HepG2 (cell line): Measurements from ENCODE around the gene WDSUB1. TPM values are rescaled to one million over a fixed set of nuclear protein-coding genes. Genes with fewer than 3 reads are reported as not detected.

Source experiments
- ATF2 ChIP-seq: sonication (generic); formaldehyde crosslinking; IDR thresholded peaks from 2 replicates; pipeline ENCODE4 v1.4.0; 2020; ENCODE audit warnings: missing genetic modification reagents
- ATF3 ChIP-seq: sonication (generic); formaldehyde crosslinking; IDR thresholded peaks from 2 replicates; pipeline ENCODE4 v1.4.0; 2020; ENCODE audit warnings: missing genetic modification reagents
- FOXO1 ChIP-seq: sonication (generic); formaldehyde crosslinking; IDR thresholded peaks from 2 replicates; pipeline ENCODE4 v1.4.0; 2020; ENCODE audit warnings: missing genetic modification reagents
- KMT2B ChIP-seq: IDR thresholded peaks from 2 replicates; pipeline ENCODE4 v1.6.1; 2016; ENCODE audit warnings: missing genetic modification reagents, missing compliant biosample characterization
- LBX2 ChIP-seq: sonication (generic); formaldehyde crosslinking; IDR thresholded peaks from 2 replicates; pipeline ENCODE4 v1.5.0; 2020; ENCODE audit warnings: missing genetic modification reagents, mild to moderate bottlenecking, borderline replicate concordance
- POGZ ChIP-seq: sonication (generic); formaldehyde crosslinking; IDR thresholded peaks from 2 replicates; pipeline ENCODE4 v1.4.0; 2020; ENCODE audit warnings: mild to moderate bottlenecking, missing genetic modification reagents
- SKI ChIP-seq: fragments of 450-650 bp; IDR thresholded peaks from one replicate; pipeline ENCODE4 v1.6.1; 2018; ENCODE audit warnings: mild to moderate bottlenecking; ENCODE audit not compliant: partially characterized antibody
- SRSF1 ChIP-seq: fragments of 200-400 bp; formaldehyde crosslinking; optimal IDR thresholded peaks from 2 replicates; pipeline ENCODE3; 2017; ENCODE audit warnings: mild to moderate bottlenecking, low read depth, low read length, moderate library complexity
- TEAD2 ChIP-seq: sonication (generic); formaldehyde crosslinking; IDR thresholded peaks from 2 replicates; pipeline ENCODE4 v1.9.0; 2021; ENCODE audit warnings: missing genetic modification reagents
- THAP7 ChIP-seq: sonication (generic); formaldehyde crosslinking; IDR thresholded peaks from 2 replicates; pipeline ENCODE4 v1.8.1; 2023; ENCODE audit warnings: mild to moderate bottlenecking, missing genetic modification reagents
- ZBTB39 ChIP-seq: sonication (generic); formaldehyde crosslinking; IDR thresholded peaks from 2 replicates; pipeline ENCODE4 v1.5.0; 2020; ENCODE audit warnings: missing genetic modification reagents
- ZMAT3 ChIP-seq: sonication (generic); formaldehyde crosslinking; conservative IDR thresholded peaks from 2 replicates; pipeline ENCODE4 v1.7.0; 2021; ENCODE audit warnings: missing genetic modification reagents
- ZMYM3 ChIP-seq: sonication (generic); formaldehyde crosslinking; IDR thresholded peaks from 2 replicates; pipeline ENCODE4 v1.5.1; 2020; ENCODE audit warnings: mild to moderate bottlenecking, missing genetic modification reagents
- ZNF318 ChIP-seq: sonication (generic); formaldehyde crosslinking; IDR thresholded peaks from 2 replicates; pipeline ENCODE4 v1.4.0; 2020; ENCODE audit warnings: mild to moderate bottlenecking, missing genetic modification reagents
- ZNF598 ChIP-seq: sonication (generic); formaldehyde crosslinking; IDR thresholded peaks from 2 replicates; pipeline ENCODE4 v1.5.1; 2020; ENCODE audit warnings: mild to moderate bottlenecking, missing genetic modification reagents, borderline replicate concordance
- ZSCAN29 ChIP-seq: sonication (generic); formaldehyde crosslinking; conservative IDR thresholded peaks from 2 replicates; pipeline ENCODE4 v1.4.0; 2020; ENCODE audit warnings: mild to moderate bottlenecking, missing genetic modification reagents
- polyA plus RNA-seq, 8 experiments: library from polyadenylated mRNA; depleted of rRNA in 3 of 8; stranded (reverse) in 7 of 8; unstranded in 1 of 8; fragments of >200 nt; fragmentation: Illumina TruSeq in 4 of 8; extraction: Trizol in 4 of 8; gene quantifications; 2 replicates each; pipeline versions ENCODE4 v1.2.1 to v1.2.3, GENCODE V29; 2011 to 2016; ENCODE audit warnings: low read depth in 4 of 8, missing spikeins in 1 of 8, mixed read lengths in 1 of 8; ENCODE audit not compliant: insufficient read depth in 1 of 8
- total RNA-seq, 5 experiments: library from RNA; depleted of rRNA; stranded (reverse); fragments of >200 nt; fragmentation: Illumina TruSeq; extraction: Trizol; gene quantifications; 2 replicates each; pipeline ENCODE4 v1.2.3, GENCODE V29; 2016; ENCODE audit warnings: low read depth in 1 of 5

Gene WDSUB1
- total and polyA plus RNA-seq, 2 of the 13 experiments (the other 11 are each of a cell fraction or from before 2014, with no cell fraction given) = 10.1 to 10.7 TPM

GRCh38 chr2:159286709-159287441 lies 372 bp upstream of the WDSUB1 start (continued):
- TF ChIP-seq ATF2 (CRISPR knock-in tag) = peak; percentile 10; the same call in 1 of the 2 replicates
- TF ChIP-seq ZMAT3 (CRISPR knock-in tag) = peak; percentile 88
- no peak for TF ChIP-seq ZBTB39 (CRISPR knock-in tag)
- no peak for TF ChIP-seq ZNF318 (CRISPR knock-in tag)
- no peak; the same call in 1 of the 2 replicates for TF ChIP-seq FOXO1 (CRISPR knock-in tag)
- TF ChIP-seq THAP7 = peak; percentile 90
- TF ChIP-seq TEAD2 (CRISPR knock-in tag) = no peak
- no peak for TF ChIP-seq ZSCAN29 (CRISPR knock-in tag)
- TF ChIP-seq POGZ (CRISPR knock-in tag) = peak; percentile 55
- no peak for TF ChIP-seq SRSF1
- 0 out of 2 replicates have a peak, but pooled peaks have one; percentile 10 for TF ChIP-seq KMT2B (CRISPR knock-in tag)
- no peak for TF ChIP-seq ATF3 (CRISPR knock-in tag)
- no peak for TF ChIP-seq ZNF598
- TF ChIP-seq ZMYM3 = no peak
- TF ChIP-seq LBX2 (CRISPR knock-in tag) = no peak
- no peak for TF ChIP-seq SKI
